Peyer's patch (tissue), 4 donors: ENCODE measurements around the gene BACH1. TPM values are rescaled to one million over a fixed set of nuclear protein-coding genes. Genes with fewer than 3 reads are reported as not detected.

ENCODE experiments used
- DNase-seq, 3 donors: peaks; one replicate each; pipeline ENCODE4 v3.0.0-alpha.2; 2017 to 2019
- H3K27ac ChIP-seq, 4 donors: fragments of 200-600 bp; sonication (generic); one replicate each; pipeline ENCODE4 v1.5.1; 2016 to 2019
- H3K27me3 ChIP-seq, 2 donors: fragments of 200-600 bp; sonication (generic); one replicate each; pipeline ENCODE4 v1.5.1; 2019
- H3K36me3 ChIP-seq, 3 donors: fragments of 200-600 bp; sonication (generic); one replicate each; pipeline ENCODE4 v1.5.1; 2016 to 2019
- H3K4me1 ChIP-seq, 4 donors: fragments of 200-600 bp; sonication (generic); one replicate each; pipeline ENCODE4 v1.5.1; 2016 to 2019
- H3K4me3 ChIP-seq, 4 donors: fragments of 200-600 bp; sonication (generic); 1 replicate in 3 of 4; 2 replicates in 1 of 4; pipeline ENCODE4 v1.5.1; 2016 to 2019; ENCODE audit warnings: mild to moderate bottlenecking in 1 of 4
- H3K9me3 ChIP-seq, 4 donors: fragments of 200-600 bp; sonication (generic); one replicate each; pipeline ENCODE4 v1.5.1; 2016 to 2019; ENCODE audit warnings: mild to moderate bottlenecking in 1 of 4
- CTCF ChIP-seq, 6 experiments: fragments of 450-650 bp in 4 of 6; fragments of 200-600 bp in 2 of 6; sonication (generic) in 1 of 6; IDR thresholded peaks; one replicate each; pipeline ENCODE4 v1.5.1; 2017 to 2019; ENCODE audit warnings: antibody characterized with exemption in 6 of 6, mild to moderate bottlenecking in 3 of 6, moderate library complexity in 1 of 6
- POLR2A ChIP-seq, 2 donors: fragments of 450-650 bp; IDR thresholded peaks; one replicate each; pipeline ENCODE4 v1.5.1; 2017; ENCODE audit warnings: antibody characterized with exemption in 2 of 2, mild to moderate bottlenecking in 2 of 2, moderate library complexity in 2 of 2
- total RNA-seq, 4 donors: library from RNA; depleted of rRNA; stranded (reverse); fragments of >200 nt; gene quantifications; one replicate each; pipeline ENCODE4 v1.1.0, GENCODE V29; 2016

Gene BACH1
- total RNA-seq, 4 donors from 2014 or later = 52.8 to 72.7 (median 68.3) TPM

DNA sequence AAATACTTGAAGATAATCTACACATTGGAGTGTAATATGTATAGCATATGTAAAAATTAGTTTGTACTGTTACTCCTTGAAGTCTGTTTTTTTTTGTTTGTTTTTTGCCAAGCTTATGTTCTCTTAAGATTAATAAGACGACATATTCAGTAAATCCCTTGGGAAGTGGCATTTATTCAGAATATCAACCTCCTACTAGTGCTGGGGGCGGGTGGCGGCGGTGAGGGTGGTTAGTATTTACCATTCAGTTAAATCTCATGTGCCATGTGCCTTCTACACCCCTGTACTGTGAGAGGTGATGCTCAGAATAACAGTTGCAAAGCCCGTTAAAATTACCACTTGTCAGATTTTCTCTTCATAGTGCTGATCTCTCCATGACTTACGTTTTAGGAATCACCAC lies 3.0 kb downstream of the BACH1 start:
- peak overlapping the region in 2 of 4 donors; percentile 45 to 62 for H3K27ac ChIP-seq
- H3K4me3 ChIP-seq = peak overlapping the region in 1 of 4 donors; percentile 15
- H3K27me3 ChIP-seq = no peaks in the 10 kb centered on the region
- TF ChIP-seq CTCF (IDR thresholded peaks at IDR 0.05) (no peak), POLR2A (IDR thresholded peaks at IDR 0.05) (no peak)
- H3K4me1 ChIP-seq = peaks cover 0 to 63% (median 13%) of the 10 kb centered on the region in 4 donors
- DNase-seq = no peak
- H3K36me3 ChIP-seq = no peaks in the 10 kb centered on the region
- no peaks in the 10 kb centered on the region for H3K9me3 ChIP-seq

DNA sequence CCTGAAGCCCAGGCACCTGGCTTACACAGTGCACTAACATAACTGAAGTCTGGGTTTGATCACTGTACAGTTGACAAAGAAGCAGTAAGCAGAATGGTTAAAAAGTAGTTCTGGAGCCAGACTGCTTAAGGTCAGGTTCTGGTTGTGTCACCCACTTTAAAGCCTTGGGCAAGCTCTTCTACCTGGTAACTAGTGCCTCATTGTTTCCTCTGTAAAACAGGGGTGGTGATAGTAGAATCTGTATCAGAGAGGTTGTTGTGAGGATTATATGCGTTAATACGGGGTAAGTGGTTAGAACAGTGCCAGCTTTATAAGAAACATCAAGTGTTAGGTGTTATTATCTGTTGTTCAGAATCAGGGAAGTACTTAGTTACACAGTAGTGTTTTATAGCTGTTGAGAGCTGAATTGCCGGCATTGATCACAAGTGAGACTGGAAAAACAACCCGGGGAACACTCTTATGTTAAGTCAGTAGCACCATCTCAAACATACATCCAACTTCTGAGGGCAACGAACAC lies 3.7 kb downstream of the BACH1 start:
- DNase-seq = no peak
- H3K27me3 ChIP-seq = no peaks in the 10 kb centered on the region
- TF ChIP-seq CTCF (IDR thresholded peaks at IDR 0.05) (no peak), POLR2A (IDR thresholded peaks at IDR 0.05) (no peak)
- H3K9me3 ChIP-seq = no peaks in the 10 kb centered on the region
- no peaks in the 10 kb centered on the region for H3K36me3 ChIP-seq
- H3K4me3 ChIP-seq = peak overlapping the region in 2 of 4 donors; percentile 15 to 30
- H3K4me1 ChIP-seq = peaks cover 0 to 69% (median 16%) of the 10 kb centered on the region in 4 donors
- H3K27ac ChIP-seq = peak overlapping the region in 2 of 4 donors; percentile 45 to 62

DNA sequence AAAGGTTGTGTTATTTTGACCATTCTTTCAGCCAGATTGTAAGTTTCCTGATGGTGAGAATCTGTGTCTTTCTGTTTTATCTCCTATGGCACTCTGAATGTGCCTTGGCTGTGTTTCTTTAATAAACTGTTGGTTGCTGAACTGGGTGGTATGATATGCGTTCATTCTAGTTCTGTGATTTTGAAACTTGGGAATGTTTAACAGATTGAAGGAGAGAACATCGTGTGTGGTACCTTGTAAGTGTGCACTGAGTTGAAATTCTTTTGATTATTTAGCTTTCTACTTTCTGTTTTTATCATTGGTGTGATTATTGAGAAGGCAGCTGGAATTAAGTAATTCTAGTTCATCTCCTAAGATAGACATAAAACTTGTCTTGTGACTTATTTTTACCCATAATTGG lies 4.6 kb downstream of the BACH1 start:
- no peak for DNase-seq
- H3K27ac ChIP-seq = no peak overlapping the region
- no peaks in the 10 kb centered on the region for H3K36me3 ChIP-seq
- H3K4me3 ChIP-seq = no peak overlapping the region
- peaks cover 0 to 73% (median 16%) of the 10 kb centered on the region in 4 donors for H3K4me1 ChIP-seq
- no peaks in the 10 kb centered on the region for H3K9me3 ChIP-seq
- no peak for TF ChIP-seq CTCF (IDR thresholded peaks at IDR 0.05)
- no peak for TF ChIP-seq POLR2A (IDR thresholded peaks at IDR 0.05)
- no peaks in the 10 kb centered on the region for H3K27me3 ChIP-seq

- Histone ChIP-seq H3K9me3 (no peaks in the 10 kb centered on the region), H3K27ac (peak overlapping the region in 1 of 4 donors; percentile 2), H3K4me3 (no peak overlapping the region), H3K36me3 (no peaks in the 10 kb centered on the region), H3K27me3 (no peaks in the 10 kb centered on the region), H3K4me1 (peaks cover 0 to 71% (median 16%) of the 10 kb centered on the region in 4 donors)
- TF ChIP-seq POLR2A (IDR thresholded peaks at IDR 0.05) (no peak), CTCF (IDR thresholded peaks at IDR 0.05) (no peak)
- no peak for DNase-seq
Measured at GRCh38 chr21:29304597-29304996, 5.9 kb downstream of the BACH1 start.

DNA sequence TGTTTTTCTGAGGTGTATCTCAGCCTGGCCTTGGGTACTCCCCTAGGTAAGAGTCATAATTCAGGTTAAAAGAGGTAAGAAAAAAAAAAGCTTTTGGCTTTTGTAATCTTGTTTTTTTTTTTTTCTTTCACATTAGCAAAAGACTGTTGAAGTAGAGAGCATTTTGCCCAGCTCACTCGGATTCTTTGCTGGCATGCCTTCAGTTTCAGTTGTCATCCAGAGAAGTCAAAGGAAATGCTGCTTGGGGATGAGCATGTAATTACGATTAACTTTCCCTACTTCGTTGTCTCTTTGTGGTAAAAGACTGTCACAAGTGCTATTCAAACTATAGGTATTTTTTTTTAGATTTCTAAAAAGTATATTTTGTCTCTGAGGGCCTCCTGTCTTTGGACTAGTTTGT lies 6.3 kb downstream of the BACH1 start:
- no peaks in the 10 kb centered on the region for H3K9me3 ChIP-seq
- H3K27me3 ChIP-seq = no peaks in the 10 kb centered on the region
- no peaks in the 10 kb centered on the region for H3K36me3 ChIP-seq
- no peak for TF ChIP-seq POLR2A (IDR thresholded peaks at IDR 0.05)
- no peak overlapping the region for H3K4me3 ChIP-seq
- H3K27ac ChIP-seq = no peak overlapping the region
- DNase-seq = no peak
- H3K4me1 ChIP-seq = peaks cover 0 to 71% (median 16%) of the 10 kb centered on the region in 4 donors

DNA sequence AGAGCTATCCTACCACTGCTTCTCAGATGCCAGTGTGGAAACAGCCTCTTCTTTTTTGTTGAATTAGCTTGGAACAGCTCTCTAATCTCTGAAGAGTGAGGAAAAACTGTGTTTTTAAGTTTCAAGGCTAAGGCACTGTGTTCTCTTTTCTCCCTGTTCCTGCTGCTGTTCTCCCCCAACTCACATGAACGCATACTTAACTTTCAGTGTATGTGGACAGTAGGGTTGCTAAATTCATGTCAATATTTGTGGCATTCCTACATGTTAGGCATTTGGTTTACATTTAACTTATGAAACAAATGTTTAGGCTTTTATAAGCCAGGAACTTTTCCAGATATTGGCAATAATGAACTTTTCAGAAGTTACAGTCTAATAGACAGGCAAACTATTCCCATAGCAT lies 6.8 kb downstream of the BACH1 start:
- Histone ChIP-seq H3K27ac (no peak overlapping the region), H3K9me3 (no peaks in the 10 kb centered on the region), H3K36me3 (no peaks in the 10 kb centered on the region), H3K4me1 (peaks cover 0 to 68% (median 14%) of the 10 kb centered on the region in 4 donors), H3K27me3 (no peaks in the 10 kb centered on the region), H3K4me3 (no peak overlapping the region)
- TF ChIP-seq POLR2A (IDR thresholded peaks at IDR 0.05) = no peak
- TF ChIP-seq CTCF (IDR thresholded peaks at IDR 0.05) = no peak
- no peak for DNase-seq
